Measurements from ENCODE around the gene ASGR1.

ASGR1 gene

GRCh38 chr17:7156342-7156940 is 22.7 kb downstream of the ASGR1 start:
- no peaks in the 10 kb centered on the region for H3K27me3 ChIP-seq (ENCODE audit: insufficient read depth, low read length, poor library complexity, severe bottlenecking)
- no peak overlapping the region for H2AFZ ChIP-seq (ENCODE audit: low read length)
- H4K20me1 ChIP-seq (ENCODE audit: insufficient read depth, low read length, poor library complexity, severe bottlenecking): no peaks in the 10 kb centered on the region
- no peak for TF ChIP-seq EZH2phosphoT487 (IDR thresholded peaks at IDR 0.05; ENCODE audit: borderline replicate concordance)
- TF ChIP-seq, protein P1, sequence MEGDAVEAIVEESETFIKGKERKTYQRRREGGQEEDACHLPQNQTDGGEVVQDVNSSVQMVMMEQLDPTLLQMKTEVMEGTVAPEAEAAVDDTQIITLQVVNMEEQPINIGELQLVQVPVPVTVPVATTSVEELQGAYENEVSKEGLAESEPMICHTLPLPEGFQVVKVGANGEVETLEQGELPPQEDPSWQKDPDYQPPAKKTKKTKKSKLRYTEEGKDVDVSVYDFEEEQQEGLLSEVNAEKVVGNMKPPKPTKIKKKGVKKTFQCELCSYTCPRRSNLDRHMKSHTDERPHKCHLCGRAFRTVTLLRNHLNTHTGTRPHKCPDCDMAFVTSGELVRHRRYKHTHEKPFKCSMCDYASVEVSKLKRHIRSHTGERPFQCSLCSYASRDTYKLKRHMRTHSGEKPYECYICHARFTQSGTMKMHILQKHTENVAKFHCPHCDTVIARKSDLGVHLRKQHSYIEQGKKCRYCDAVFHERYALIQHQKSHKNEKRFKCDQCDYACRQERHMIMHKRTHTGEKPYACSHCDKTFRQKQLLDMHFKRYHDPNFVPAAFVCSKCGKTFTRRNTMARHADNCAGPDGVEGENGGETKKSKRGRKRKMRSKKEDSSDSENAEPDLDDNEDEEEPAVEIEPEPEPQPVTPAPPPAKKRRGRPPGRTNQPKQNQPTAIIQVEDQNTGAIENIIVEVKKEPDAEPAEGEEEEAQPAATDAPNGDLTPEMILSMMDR (conservative IDR thresholded peaks at IDR 0.05; ENCODE audit: low read length): no peak
- no peaks in the 10 kb centered on the region for H3K79me2 ChIP-seq (ENCODE audit: insufficient read depth, low read length)
- no peak overlapping the region for H3K4me2 ChIP-seq (ENCODE audit: low read depth, low read length, poor library complexity, severe bottlenecking)
- H3F3A ChIP-seq (ENCODE audit: low read depth): no peaks in the 10 kb centered on the region
- H3K9me2 ChIP-seq (replicated peaks; ENCODE audit: low read depth, low read length): no peaks in the 10 kb centered on the region
- H3K4me3 ChIP-seq (ENCODE audit: low read length, poor library complexity, severe bottlenecking): no peak overlapping the region
- H3K9me3 ChIP-seq (ENCODE audit: insufficient read depth, low read depth, low read length): no peaks in the 10 kb centered on the region
- no peaks in the 10 kb centered on the region for H3K36me3 ChIP-seq (ENCODE audit: insufficient read depth, low read length)
- no peaks in the 10 kb centered on the region for H3K4me1 ChIP-seq (ENCODE audit: insufficient read depth, low read length, poor library complexity, severe bottlenecking)
- no peak overlapping the region for H3K9ac ChIP-seq (ENCODE audit: low read depth, low read length, poor library complexity, severe bottlenecking)

GRCh38 chr17:7147772-7148171 is 31.4 kb downstream of the ASGR1 start:
- Histone ChIP-seq H3K9ac (ENCODE audit: low read depth, low read length, poor library complexity, severe bottlenecking) (no peak overlapping the region), H3K4me3 (ENCODE audit: low read length, poor library complexity, severe bottlenecking) (no peak overlapping the region), H2AFZ (ENCODE audit: low read length) (no peak overlapping the region), H3K9me3 (ENCODE audit: insufficient read depth, low read depth, low read length) (no peaks in the 10 kb centered on the region), H3K4me2 (ENCODE audit: low read depth, low read length, poor library complexity, severe bottlenecking) (no peak overlapping the region), H3K27me3 (ENCODE audit: insufficient read depth, low read length, poor library complexity, severe bottlenecking) (no peaks in the 10 kb centered on the region), H3K9me2 (replicated peaks; ENCODE audit: low read depth, low read length) (no peaks in the 10 kb centered on the region), H4K20me1 (ENCODE audit: insufficient read depth, low read length, poor library complexity, severe bottlenecking) (no peaks in the 10 kb centered on the region), H3F3A (ENCODE audit: low read depth) (no peaks in the 10 kb centered on the region), H3K36me3 (ENCODE audit: insufficient read depth, low read length) (no peaks in the 10 kb centered on the region), H3K79me2 (ENCODE audit: insufficient read depth, low read length) (no peaks in the 10 kb centered on the region), H3K4me1 (ENCODE audit: insufficient read depth, low read length, poor library complexity, severe bottlenecking) (no peaks in the 10 kb centered on the region)
- TF ChIP-seq, protein P1 (conservative IDR thresholded peaks at IDR 0.05; ENCODE audit: low read length): peak; percentile 20; the same call in 1 of the 2 replicates
- TF ChIP-seq EZH2phosphoT487 (IDR thresholded peaks at IDR 0.05; ENCODE audit: borderline replicate concordance): no peak

- Histone ChIP-seq H3K4me2 (ENCODE audit: low read depth, low read length, poor library complexity, severe bottlenecking) (no peak overlapping the region), H3K9me2 (replicated peaks; ENCODE audit: low read depth, low read length) (no peaks in the 10 kb centered on the region), H2AFZ (ENCODE audit: low read length) (no peak overlapping the region), H3K4me3 (ENCODE audit: low read length, poor library complexity, severe bottlenecking) (no peak overlapping the region), H4K20me1 (ENCODE audit: insufficient read depth, low read length, poor library complexity, severe bottlenecking) (no peaks in the 10 kb centered on the region), H3K9me3 (ENCODE audit: insufficient read depth, low read depth, low read length) (no peaks in the 10 kb centered on the region), H3K36me3 (ENCODE audit: insufficient read depth, low read length) (no peaks in the 10 kb centered on the region), H3K27me3 (ENCODE audit: insufficient read depth, low read length, poor library complexity, severe bottlenecking) (no peaks in the 10 kb centered on the region), H3K4me1 (ENCODE audit: insufficient read depth, low read length, poor library complexity, severe bottlenecking) (no peaks in the 10 kb centered on the region), H3K79me2 (ENCODE audit: insufficient read depth, low read length) (no peaks in the 10 kb centered on the region), H3K9ac (ENCODE audit: low read depth, low read length, poor library complexity, severe bottlenecking) (no peak overlapping the region), H3F3A (ENCODE audit: low read depth) (no peaks in the 10 kb centered on the region)
- TF ChIP-seq, protein P1 (conservative IDR thresholded peaks at IDR 0.05; ENCODE audit: low read length): no peak
- no peak for TF ChIP-seq EZH2phosphoT487 (IDR thresholded peaks at IDR 0.05; ENCODE audit: borderline replicate concordance)
These were observed 33.1 kb downstream of the ASGR1 start for GRCh38 chr17:7146115-7146514.

Measured in Loucy (cell line).